Measurements from ENCODE around the gene TP53I3.

DNA sequence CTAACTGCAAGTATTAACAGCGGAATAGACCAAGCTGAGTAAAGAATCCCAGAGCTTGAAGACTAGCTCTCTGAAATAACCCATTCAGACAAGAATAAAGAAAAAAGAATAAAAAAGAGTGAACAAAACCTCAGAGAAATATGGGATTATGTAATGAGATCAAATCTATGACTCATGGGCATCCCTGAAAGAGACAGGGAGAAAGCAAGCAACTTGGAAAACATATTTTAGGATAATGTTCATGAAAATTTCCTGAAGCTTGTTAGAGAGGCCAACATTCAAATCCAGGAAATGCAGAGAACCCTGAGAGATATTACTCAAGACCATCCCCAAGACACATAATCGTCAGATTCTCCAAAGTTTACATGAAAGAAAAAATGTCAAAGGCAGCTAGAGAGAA lies 21.2 kb upstream of the TP53I3 start:
- TF ChIP-seq, protein P1, sequence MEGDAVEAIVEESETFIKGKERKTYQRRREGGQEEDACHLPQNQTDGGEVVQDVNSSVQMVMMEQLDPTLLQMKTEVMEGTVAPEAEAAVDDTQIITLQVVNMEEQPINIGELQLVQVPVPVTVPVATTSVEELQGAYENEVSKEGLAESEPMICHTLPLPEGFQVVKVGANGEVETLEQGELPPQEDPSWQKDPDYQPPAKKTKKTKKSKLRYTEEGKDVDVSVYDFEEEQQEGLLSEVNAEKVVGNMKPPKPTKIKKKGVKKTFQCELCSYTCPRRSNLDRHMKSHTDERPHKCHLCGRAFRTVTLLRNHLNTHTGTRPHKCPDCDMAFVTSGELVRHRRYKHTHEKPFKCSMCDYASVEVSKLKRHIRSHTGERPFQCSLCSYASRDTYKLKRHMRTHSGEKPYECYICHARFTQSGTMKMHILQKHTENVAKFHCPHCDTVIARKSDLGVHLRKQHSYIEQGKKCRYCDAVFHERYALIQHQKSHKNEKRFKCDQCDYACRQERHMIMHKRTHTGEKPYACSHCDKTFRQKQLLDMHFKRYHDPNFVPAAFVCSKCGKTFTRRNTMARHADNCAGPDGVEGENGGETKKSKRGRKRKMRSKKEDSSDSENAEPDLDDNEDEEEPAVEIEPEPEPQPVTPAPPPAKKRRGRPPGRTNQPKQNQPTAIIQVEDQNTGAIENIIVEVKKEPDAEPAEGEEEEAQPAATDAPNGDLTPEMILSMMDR (IDR thresholded peaks at IDR 0.05): no peak
- TF ChIP-seq ZFX (IDR thresholded peaks at IDR 0.05; ENCODE audit: borderline replicate concordance): no peak
